Neural progenitor cell (in vitro differentiated cells): Measurements from ENCODE around the gene ELF1. TPM values are rescaled to one million over a fixed set of nuclear protein-coding genes. Genes with fewer than 3 reads are reported as not detected.

ENCODE experiments used
- DNase-seq: peaks from one replicate; pipeline ENCODE4 v3.0.0-alpha.2; 2016; ENCODE audit warnings: low spot score
- H2AFZ ChIP-seq: fragments of 200-600 bp; sonication (generic); replicated peaks from 2 replicates; pipeline ENCODE4 v1.6.1; 2016; ENCODE audit warnings: antibody characterized with exemption
- H3F3A ChIP-seq: fragments of 200-600 bp; sonication (generic); 2 replicates; pipeline ENCODE4 v1.6.1; 2016; ENCODE audit warnings: antibody characterized with exemption, low read depth
- H3K27ac ChIP-seq: fragments of 200-600 bp; sonication (generic); 2 replicates; pipeline ENCODE4 v1.5.1; 2016; ENCODE audit warnings: mild to moderate bottlenecking
- H3K27me3 ChIP-seq: fragments of 200-600 bp; sonication (generic); 2 replicates; pipeline ENCODE4 v1.6.1; 2016; ENCODE audit warnings: mild to moderate bottlenecking, moderate library complexity
- H3K36me3 ChIP-seq: fragments of 200-600 bp; sonication (generic); 2 replicates; pipeline ENCODE4 v1.5.1; 2016
- H3K4me1 ChIP-seq: fragments of 200-600 bp; sonication (generic); 2 replicates; pipeline ENCODE4 v1.6.1; 2016; ENCODE audit warnings: mixed run types
- H3K4me2 ChIP-seq: fragments of 200-600 bp; sonication (generic); 2 replicates; pipeline ENCODE4 v1.6.1; 2016
- H3K4me3 ChIP-seq: fragments of 200-600 bp; sonication (generic); 2 replicates; pipeline ENCODE4 v1.5.1; 2016
- H3K79me2 ChIP-seq: fragments of 200-600 bp; sonication (generic); 2 replicates; pipeline ENCODE4 v1.6.1; 2016; ENCODE audit warnings: low read depth
- H3K9ac ChIP-seq: fragments of 200-600 bp; sonication (generic); 2 replicates; pipeline ENCODE4 v1.6.1; 2016
- H3K9me3 ChIP-seq: fragments of 200-600 bp; sonication (generic); 2 replicates; pipeline ENCODE4 v1.5.1; 2016; ENCODE audit warnings: low read depth
- H4K20me1 ChIP-seq: fragments of 200-600 bp; sonication (generic); 2 replicates; pipeline ENCODE4 v1.6.1; 2016; ENCODE audit warnings: low read depth
- H3K27ac Mint-ChIP-seq: 3 replicates; pipeline ENCODE4 v1.8.0; 2021; ENCODE audit warnings: mixed read lengths
- H3K27me3 Mint-ChIP-seq: 2 replicates; pipeline ENCODE4 v1.8.0; 2022; ENCODE audit warnings: low read depth, mild to moderate bottlenecking, inconsistent platforms, moderate library complexity, mixed read lengths; ENCODE audit not compliant: insufficient read depth
- H3K36me3 Mint-ChIP-seq: 3 replicates; pipeline ENCODE4 v1.8.0; 2021; ENCODE audit warnings: mixed read lengths
- H3K4me1 Mint-ChIP-seq: 3 replicates; pipeline ENCODE4 v1.8.0; 2021; ENCODE audit warnings: mixed read lengths
- H3K4me3 Mint-ChIP-seq: 3 replicates; pipeline ENCODE4 v1.8.0; 2021; ENCODE audit warnings: mild to moderate bottlenecking, moderate library complexity, mixed read lengths
- H3K9me3 Mint-ChIP-seq: 3 replicates; pipeline ENCODE4 v1.8.0; 2020; ENCODE audit warnings: mixed read lengths
- CTCF ChIP-seq: fragments of 200-600 bp; sonication (generic); IDR thresholded peaks from 2 replicates; pipeline ENCODE4 v1.5.1; 2017; ENCODE audit warnings: antibody characterized with exemption, mild to moderate bottlenecking
- EZH2 ChIP-seq: fragments of 200-600 bp; sonication (generic); IDR thresholded peaks from 2 replicates; pipeline ENCODE4 v1.6.1; 2017; ENCODE audit warnings: antibody characterized with exemption, mild to moderate bottlenecking, moderate library complexity
- EZH2phosphoT487 ChIP-seq: fragments of 200-600 bp; sonication (generic); IDR thresholded peaks from 2 replicates; pipeline ENCODE4 v1.6.1; 2017; ENCODE audit warnings: antibody characterized with exemption
- total RNA-seq: library from RNA; depleted of rRNA; stranded (reverse); fragments of >200 nt; gene quantifications from 2 replicates; pipeline ENCODE4 v1.2.3, GENCODE V29; 2015; ENCODE audit warnings: low replicate concordance

The ELF1 gene
- total RNA-seq, result 9.3 and 17.2 TPM in 2 replicates

GRCh38 chr13:41019011-41019487 lies at the start of gene ELF1:
ELF1 (minus strand) TSS chr13:41019316; CDS start chr13:40982054, 37,262 bp downstream.
- Histone ChIP-seq H3K4me3 (no peak within 1 kb of the TSS), H3K36me3 (no peaks in the 10 kb centered on the region), H3K9ac (no peak within 1 kb of the TSS), H3K4me1 (peaks cover 31% of the 10 kb centered on the region), H2AFZ (no peak within 1 kb of the TSS), H3F3A (no peaks in the 10 kb centered on the region), H3K9me3 (no peaks in the 10 kb centered on the region), H3K27ac (no peak within 1 kb of the TSS), H3K4me2 (no peak within 1 kb of the TSS), H3K79me2 (no peaks in the 10 kb centered on the region), H3K27me3 (no peaks in the 10 kb centered on the region), H4K20me1 (no peaks in the 10 kb centered on the region)
- H3K4me3 Mint-ChIP-seq, result no peak within 1 kb of the TSS
- no peaks in the 10 kb centered on the region for H3K27me3 Mint-ChIP-seq
- H3K27ac Mint-ChIP-seq, result no peak within 1 kb of the TSS
- peaks cover 1% of the 10 kb centered on the region for H3K36me3 Mint-ChIP-seq
- H3K9me3 Mint-ChIP-seq, result no peaks in the 10 kb centered on the region
- DNase-seq, result no peak
- H3K4me1 Mint-ChIP-seq, result peaks cover 4% of the 10 kb centered on the region
- no peak for TF ChIP-seq EZH2phosphoT487
- no peak for TF ChIP-seq CTCF
- TF ChIP-seq EZH2, result no peak

GRCh38 chr13:41065078-41065477 lies 46.0 kb upstream of the ELF1 start:
- Histone ChIP-seq H3F3A (peaks cover 17% of the 10 kb centered on the region), H2AFZ (no peak overlapping the region), H3K27ac (no peak overlapping the region), H3K9me3 (no peaks in the 10 kb centered on the region), H3K36me3 (peaks cover 20% of the 10 kb centered on the region), H3K4me1 (peaks cover 8% of the 10 kb centered on the region), H4K20me1 (no peaks in the 10 kb centered on the region), H3K27me3 (no peaks in the 10 kb centered on the region), H3K79me2 (peaks cover 27% of the 10 kb centered on the region), H3K9ac (no peak overlapping the region), H3K4me3 (no peak overlapping the region), H3K4me2 (no peak overlapping the region)
- peaks cover 23% of the 10 kb centered on the region for H3K4me1 Mint-ChIP-seq
- no peak overlapping the region for H3K4me3 Mint-ChIP-seq
- peaks cover 19% of the 10 kb centered on the region for H3K36me3 Mint-ChIP-seq
- no peak for DNase-seq
- H3K27ac Mint-ChIP-seq, result no peak overlapping the region
- no peak for TF ChIP-seq EZH2
- TF ChIP-seq EZH2phosphoT487, result no peak
- TF ChIP-seq CTCF, result no peak
- H3K27me3 Mint-ChIP-seq, result peaks cover 15% of the 10 kb centered on the region
- peaks cover 11% of the 10 kb centered on the region for H3K9me3 Mint-ChIP-seq

- Histone ChIP-seq H3K9me3 (no peaks in the 10 kb centered on the region), H3K27ac (no peak overlapping the region), H3K27me3 (no peaks in the 10 kb centered on the region), H3K4me1 (peaks cover 8% of the 10 kb centered on the region), H3F3A (peaks cover 23% of the 10 kb centered on the region), H3K4me2 (no peak overlapping the region), H3K4me3 (no peak overlapping the region), H3K36me3 (peaks cover 16% of the 10 kb centered on the region), H4K20me1 (no peaks in the 10 kb centered on the region), H3K79me2 (peaks cover 31% of the 10 kb centered on the region), H3K9ac (no peak overlapping the region), H2AFZ (no peak overlapping the region)
- H3K4me1 Mint-ChIP-seq, result peaks cover 26% of the 10 kb centered on the region
- H3K9me3 Mint-ChIP-seq, result peaks cover 11% of the 10 kb centered on the region
- no peak for TF ChIP-seq CTCF
- TF ChIP-seq EZH2, result no peak
- TF ChIP-seq EZH2phosphoT487, result no peak
- H3K4me3 Mint-ChIP-seq, result no peak overlapping the region
- DNase-seq, result no peak
- H3K27me3 Mint-ChIP-seq, result peaks cover 17% of the 10 kb centered on the region
- H3K27ac Mint-ChIP-seq, result no peak overlapping the region
- H3K36me3 Mint-ChIP-seq, result peaks cover 19% of the 10 kb centered on the region
Measured at GRCh38 chr13:41064493-41064892, 45.4 kb upstream of the ELF1 start.
